ENCODE results near the gene ZCCHC2.

ZCCHC2 gene

DNA sequence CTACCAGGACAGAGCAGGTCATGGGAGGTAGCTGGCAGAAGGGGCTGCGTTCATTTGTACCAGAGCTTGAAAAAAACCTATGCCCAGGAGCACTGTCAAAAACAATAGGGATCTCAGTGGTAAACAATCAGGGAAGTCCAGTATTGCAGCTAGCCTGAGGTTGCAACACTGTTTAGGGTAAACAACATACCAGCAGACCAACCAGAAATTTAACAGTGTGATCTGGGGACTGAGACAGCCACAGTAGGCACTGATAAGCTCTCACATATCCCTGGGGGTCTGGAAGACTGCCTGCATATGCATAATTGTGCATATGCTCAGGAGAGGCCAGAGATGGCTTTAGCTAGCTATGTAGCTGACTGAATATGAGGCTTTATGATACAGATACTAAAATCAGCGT, 12.0 kb upstream of the ZCCHC2 start:
- no peak for DNase-seq (ENCODE audit: low read depth in 1 of 2, low spot score in 1 of 2)

DNA sequence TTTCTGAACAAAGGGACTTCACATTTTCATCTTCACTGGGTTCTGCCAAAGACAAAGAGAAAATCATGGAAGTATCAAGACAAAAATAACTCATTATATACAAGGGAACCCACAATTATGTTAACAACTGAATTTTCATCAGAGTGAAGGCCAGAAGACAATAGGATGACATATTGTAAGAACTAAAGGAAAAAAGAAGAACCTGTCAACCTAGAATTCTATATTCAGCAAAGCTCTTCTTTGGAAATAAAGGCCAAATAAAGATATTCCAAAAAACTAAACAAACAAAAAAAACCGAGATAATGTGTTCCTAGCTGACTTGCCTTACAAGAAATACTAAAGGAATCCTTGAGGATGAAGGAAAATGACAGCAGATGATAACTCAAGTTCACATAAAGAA, 10.3 kb upstream of the ZCCHC2 start:
- DNase-seq (ENCODE audit: low read depth in 1 of 2, low spot score in 1 of 2) = no peak

DNA sequence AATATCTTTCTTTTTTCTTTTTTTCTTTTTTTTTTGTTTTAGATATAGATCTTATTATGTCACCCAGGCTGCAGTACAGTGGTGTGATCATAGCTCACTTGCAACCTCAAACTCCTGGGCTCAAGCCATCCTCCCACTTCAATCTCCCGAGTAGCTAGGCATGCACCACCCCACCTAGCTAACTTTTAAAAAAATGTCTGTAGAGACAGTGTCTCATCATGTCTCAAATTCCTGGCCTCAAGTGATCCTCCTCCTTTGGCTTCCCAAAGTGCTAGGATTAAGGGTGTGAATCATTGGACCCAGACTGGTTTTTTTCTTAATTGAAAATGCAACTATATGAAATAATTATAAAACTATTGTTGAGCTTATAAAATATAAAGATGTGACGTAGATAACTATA, 9.8 kb upstream of the ZCCHC2 start:
- no peak for DNase-seq (ENCODE audit: low read depth in 1 of 2, low spot score in 1 of 2)

DNA sequence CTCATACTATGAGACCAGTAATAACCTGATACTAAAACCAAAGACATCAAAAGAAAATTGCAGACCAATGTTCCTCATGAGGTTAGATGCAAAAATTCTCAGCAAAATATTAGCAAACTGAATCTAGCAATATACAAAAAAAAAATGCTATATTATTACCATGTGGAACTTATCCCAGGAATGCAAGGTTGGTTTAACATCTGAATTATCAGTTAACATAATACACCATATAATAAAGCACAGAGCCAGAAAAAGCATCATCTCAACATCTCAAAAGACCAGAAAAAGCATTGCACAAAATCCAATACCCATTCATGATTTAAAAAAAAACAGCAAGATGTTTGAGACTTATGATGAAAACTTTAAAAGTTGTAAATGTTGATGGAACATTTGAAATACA, 8.3 kb upstream of the ZCCHC2 start:
- DNase-seq (ENCODE audit: low read depth in 1 of 2, low spot score in 1 of 2) = no peak

DNA sequence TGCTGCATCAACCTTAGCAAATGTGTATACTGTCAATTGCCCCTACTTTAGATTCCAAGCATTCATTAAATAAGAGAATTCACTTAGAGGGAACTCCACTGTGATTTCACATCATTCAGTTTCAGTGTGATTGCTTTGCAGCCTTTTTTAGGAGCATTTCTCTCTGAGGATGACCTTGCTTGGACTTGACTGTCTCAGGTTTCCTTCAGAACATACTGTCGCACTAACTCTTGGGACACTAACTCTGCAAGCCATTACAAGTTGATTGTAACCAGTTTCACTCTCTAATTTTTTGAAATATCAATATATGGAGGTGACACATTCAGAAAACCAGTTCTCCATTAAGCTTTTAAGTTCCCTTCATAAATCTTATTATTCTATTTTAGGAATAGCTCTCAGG, 6.6 kb upstream of the ZCCHC2 start:
- DNase-seq (ENCODE audit: low read depth in 1 of 2, low spot score in 1 of 2) = no peak

DNA sequence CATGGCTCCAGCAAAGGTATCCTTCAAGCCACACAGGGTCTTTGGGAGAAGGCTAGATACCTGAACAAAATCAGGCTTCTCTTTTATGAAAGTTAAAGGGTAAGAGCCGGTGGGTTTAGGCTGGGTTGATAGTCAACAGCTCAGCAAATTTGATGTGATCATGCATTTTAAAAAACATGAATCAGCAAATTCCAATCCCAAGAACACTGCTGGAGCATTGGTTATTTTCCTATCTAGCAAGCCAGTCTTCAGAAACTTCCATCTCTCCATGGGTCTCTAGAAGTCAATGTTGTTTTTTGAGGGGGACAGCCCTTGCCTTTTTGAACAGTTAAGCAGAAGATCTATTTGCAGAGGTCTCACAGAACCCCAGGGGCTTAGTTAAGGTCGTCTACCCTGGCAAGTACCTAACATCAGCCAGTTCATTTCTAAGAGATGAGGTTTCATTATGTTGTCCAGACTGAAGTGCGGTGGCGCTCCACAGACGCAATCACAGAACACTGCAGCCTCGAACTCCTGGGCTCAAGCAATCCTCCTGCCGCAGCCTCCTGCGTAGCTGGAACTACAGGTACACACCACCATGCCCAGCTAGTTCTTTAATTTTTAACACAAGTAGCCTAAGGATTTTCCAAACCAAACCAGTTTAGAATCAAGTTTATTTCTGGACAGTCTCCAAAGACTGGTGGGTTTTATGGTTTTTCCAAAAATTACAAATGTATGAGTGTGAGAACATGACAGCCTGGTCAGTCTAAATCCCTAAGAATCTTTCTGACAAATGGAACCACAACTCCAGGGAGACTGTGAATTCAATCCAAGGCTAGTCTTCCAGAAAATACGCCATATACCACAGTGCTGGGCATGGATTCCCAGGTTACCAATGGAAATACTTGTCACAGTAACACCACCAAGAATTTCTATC, 4.1 kb upstream of the ZCCHC2 start:
- DNase-seq (ENCODE audit: low read depth in 1 of 2, low spot score in 1 of 2) = no peak

DNA sequence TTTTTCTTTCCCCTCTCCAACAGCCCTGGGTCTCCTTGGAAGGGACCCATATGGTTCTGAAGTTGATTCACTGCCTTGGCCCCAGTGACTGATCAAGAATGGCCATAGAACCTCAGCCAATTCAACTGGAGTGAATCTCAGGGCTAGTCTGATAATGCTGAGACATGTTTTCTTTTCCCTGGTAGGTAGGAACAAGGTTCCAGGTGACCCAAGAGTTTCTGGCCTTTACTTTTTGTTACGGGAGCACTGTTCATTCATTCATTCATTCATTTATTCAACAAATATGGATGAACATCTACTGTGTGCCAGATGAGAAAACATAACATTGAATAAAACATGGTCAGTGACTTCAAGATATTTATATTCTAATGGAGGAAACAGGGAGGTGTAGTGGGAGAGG, 3.1 kb upstream of the ZCCHC2 start:
- DNase-seq (ENCODE audit: low read depth in 1 of 2, low spot score in 1 of 2) = no peak

DNA sequence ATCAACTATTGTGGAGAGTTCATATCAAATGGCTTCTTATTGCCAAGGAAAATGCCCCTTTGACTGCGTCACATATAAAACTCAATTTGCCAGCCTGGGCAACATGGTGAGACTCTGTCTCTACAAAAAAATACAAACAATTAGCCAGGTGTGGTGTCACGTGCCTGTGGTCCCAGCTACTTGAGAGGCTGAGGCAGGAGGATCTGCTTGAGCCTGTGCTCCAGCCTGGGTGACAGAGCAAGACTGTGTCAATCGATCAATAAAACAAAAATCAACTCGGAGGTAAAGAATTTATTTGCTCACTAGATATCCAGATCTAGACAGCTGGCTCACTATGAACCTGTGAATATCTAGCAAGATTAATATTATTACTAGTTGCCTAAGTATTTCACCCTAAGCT, 1.7 kb upstream of the ZCCHC2 start:
- DNase-seq (ENCODE audit: low read depth in 1 of 2, low spot score in 1 of 2) = no peak

DNA sequence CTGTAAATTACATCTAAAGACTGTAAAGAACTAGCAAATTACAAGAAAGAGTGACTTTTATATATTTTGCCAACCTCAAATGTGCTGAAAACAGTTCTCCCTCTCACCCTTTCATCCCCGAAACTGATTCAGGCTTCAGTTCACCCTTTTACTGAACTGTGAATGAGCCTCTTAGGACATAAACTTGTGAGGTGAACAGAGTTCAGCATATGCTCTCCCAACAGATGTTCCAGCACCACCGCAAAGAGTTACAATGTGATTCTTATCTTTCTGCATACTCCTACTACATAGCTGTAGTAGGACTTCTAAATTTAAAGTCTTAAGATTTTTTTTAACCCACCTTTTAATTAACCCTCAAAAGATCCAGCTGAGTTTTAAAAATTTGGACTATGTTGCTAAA, 1.2 kb upstream of the ZCCHC2 start:
- DNase-seq (ENCODE audit: low read depth in 1 of 2, low spot score in 1 of 2) = no peak

DNA sequence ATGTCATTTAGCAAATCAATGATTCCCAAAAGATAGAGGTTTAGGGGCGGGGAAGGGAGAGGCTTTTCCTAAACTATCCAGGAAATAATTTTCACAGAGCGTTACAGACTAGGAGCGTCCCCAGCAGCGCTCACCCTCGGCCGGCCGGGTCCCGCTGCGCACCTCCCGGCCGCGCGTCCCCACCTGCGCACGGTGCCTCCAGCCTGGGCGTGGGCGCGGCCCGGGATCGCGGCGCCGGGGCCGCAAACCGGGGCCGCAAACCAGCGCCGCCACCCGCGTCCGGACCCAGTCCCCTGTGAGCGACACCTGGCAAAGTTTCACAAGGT, 684 bp upstream of the ZCCHC2 start:
- DNase-seq (ENCODE audit: low read depth in 1 of 2, low spot score in 1 of 2) = no peak

DNA sequence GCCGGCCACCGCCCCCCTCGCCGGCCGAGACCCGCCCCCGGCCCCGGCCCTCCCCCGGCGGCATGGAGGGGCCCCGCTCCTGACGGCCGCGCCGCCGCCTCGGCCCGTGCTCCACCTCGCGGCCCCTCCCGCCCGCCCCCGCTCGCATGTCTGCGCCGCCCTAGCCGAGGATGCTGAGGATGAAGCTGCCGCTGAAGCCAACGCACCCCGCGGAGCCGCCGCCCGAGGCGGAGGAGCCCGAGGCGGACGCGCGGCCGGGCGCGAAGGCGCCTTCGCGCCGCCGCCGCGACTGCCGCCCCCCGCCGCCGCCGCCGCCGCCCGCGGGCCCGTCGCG, 397 bp downstream of the ZCCHC2 start:
- no peak for DNase-seq (ENCODE audit: low read depth in 1 of 2, low spot score in 1 of 2)

DNA sequence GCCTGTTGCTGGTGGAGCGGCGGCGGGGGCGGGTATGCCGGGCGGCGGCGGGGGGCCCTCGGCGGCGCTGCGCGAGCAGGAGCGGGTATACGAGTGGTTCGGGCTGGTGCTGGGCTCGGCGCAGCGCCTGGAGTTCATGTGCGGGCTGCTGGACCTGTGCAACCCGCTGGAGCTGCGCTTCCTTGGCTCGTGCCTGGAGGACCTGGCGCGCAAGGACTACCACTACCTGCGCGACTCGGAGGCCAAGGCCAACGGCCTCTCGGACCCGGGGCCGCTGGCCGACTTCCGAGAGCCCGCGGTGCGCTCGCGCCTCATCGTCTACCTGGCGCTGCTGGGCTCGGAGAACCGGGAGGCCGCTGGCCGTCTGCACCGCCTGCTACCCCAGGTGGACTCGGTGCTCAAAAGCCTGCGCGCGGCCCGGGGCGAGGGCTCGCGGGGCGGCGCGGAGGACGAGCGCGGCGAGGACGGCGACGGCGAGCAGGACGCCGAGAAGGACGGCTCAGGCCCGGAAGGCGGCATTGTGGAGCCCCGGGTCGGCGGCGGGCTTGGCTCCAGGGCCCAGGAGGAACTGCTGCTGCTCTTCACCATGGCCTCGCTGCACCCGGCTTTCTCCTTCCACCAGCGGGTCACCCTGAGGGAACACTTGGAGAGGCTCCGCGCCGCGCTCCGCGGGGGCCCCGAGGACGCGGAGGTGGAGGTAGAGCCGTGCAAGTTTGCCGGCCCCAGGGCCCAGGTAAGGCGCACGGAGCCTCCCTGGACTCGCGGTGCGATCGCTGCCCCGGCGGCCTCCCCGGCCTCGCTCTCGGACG, 1.0 kb downstream of the ZCCHC2 start:
- peak; percentile 25 to 36 for DNase-seq (ENCODE audit: low read depth in 1 of 2, low spot score in 1 of 2)

DNA sequence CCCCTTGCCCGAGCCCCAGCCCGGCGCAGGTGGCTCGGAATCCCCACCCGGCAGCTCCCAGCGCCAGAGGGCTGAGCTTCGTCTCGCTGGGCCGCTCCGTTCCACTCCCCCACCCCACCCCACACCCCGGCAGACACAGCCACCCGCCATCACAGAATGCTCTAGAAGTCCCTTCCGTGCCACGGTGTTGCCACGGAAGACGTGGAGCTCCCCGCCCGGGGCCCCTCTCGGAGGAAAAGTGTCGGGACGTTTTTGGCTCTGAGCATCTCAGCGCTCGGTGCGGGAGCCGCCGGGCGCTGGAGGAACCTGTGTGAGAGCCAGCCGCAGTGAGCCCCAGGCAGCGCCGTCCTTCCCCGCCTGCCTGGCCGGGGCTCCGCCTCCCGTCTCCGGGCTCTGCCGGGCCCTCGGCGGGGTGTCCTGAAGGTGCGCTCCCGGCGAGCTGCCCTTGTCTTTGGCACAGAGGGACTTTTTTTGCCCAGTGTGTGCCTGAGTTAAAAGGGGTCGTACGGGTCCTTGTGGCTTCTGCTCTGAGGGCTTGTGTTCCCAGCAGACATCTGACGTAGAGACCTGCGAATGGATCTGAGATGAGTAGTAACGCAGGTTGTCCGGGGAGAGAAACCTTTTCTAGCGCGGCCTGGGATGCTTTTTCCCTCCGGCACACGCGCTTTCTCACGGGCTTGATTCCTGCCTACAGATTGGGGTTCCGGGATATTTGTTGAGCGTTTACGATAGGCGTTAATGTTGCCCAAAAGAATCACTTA, 1.8 kb downstream of the ZCCHC2 start:
- DNase-seq (ENCODE audit: low read depth in 1 of 2, low spot score in 1 of 2) = peak; percentile 33 to 50

DNA sequence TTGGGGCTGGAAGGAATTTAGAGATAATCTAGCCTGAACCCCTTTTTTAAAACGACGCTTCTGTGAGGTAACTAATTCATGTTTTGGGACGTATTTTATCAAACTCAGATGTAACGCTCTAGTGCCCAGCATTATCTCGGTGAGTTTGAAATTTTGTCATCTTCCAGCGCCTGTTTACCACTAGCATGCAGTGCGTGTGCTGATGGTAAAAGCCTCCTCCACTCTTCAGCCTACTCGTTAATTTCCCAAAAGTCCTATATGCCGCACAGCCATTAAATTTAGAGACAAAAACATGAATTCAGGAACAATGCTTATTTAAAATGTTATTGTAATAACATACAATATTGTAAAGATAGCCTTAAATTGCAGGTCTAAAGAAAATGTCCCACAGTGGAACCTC, 2.8 kb downstream of the ZCCHC2 start:
- DNase-seq (ENCODE audit: low read depth in 1 of 2, low spot score in 1 of 2) = no peak

DNA sequence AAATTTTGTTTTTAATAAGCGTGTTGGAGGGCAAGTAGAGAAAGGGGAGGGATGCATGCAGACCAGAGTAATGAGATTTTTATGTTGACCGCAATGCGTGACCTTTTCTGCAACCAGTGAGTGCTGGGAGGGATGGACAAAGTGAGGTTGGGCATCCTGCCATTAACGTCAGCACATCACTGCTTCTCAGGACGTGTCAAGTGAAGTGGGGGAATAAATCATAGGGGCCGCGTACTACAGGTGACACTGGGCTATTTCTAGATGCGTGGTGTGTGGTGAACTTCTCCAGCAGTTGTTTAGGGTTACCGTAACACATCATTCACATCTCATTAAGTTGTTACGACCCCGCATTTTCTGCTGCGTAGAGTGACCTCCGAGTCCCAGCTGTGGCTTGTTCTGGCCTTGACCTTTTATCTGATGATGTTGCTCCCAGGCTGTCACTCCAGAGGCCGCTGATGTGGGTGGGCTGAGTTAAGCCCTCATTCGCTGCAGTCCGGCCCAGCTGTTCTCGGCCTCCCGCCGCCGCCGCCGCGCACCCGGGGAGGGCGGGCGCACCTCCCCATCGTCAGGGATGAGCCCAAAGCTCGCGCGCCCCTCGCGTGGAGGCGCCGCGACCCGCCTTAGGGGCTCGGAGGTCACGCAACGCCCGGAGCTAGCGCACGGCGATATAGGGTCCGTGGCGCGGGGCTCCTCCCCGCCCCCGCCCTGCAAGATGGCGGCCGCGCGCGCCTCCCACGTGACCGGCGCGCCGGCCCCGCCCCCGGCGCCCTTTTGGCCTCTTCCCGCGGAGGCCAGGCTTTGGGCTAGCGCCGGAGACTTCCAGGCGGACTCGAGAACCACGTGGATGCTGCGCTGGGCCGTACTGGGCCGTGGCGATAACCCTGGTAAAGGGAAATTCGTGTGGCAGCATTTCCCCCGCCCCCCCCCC, 3.5 kb downstream of the ZCCHC2 start:
- DNase-seq (ENCODE audit: low read depth in 1 of 2, low spot score in 1 of 2) = peak; percentile 23 to 62

DNA sequence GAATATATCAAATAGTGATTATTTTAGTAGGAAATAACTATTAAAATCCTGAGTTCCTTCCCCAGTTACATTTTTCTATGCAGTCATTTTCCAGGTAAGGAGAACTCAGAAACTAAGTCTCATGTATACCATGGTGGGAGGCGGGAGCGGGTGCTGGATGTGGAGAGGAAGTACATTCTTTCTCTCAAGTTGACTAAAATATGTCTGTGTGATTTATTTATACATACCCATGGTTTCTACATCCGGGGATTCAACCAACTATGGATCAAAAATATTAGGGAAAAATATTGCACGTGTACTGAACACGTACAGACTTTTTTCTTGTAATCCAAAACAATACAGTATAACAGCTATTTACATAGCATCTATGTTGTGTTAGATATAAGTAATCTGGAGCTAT, 6.8 kb downstream of the ZCCHC2 start:
- DNase-seq (ENCODE audit: low read depth in 1 of 2, low spot score in 1 of 2) = no peak

DNA sequence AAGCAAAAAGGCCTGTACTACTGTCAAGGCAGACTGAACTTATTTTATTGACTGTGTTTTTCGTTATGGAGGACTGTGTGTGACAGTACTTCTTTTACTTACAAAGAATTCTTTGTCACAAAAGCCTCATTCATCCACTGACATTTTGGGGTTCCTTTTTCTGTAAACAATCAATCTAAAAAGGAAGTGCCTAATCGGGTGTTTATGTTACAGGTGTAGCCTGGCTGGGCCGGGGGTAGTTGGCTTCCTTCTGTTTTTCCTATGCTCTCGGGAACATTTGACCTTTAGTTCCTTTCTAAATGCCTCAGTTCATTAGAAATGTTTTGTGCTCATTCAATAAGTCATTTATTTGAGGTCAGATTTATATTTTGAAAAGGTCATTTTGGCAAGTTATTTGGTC, 8.3 kb downstream of the ZCCHC2 start:
- no peak for DNase-seq (ENCODE audit: low read depth in 1 of 2, low spot score in 1 of 2)

DNA sequence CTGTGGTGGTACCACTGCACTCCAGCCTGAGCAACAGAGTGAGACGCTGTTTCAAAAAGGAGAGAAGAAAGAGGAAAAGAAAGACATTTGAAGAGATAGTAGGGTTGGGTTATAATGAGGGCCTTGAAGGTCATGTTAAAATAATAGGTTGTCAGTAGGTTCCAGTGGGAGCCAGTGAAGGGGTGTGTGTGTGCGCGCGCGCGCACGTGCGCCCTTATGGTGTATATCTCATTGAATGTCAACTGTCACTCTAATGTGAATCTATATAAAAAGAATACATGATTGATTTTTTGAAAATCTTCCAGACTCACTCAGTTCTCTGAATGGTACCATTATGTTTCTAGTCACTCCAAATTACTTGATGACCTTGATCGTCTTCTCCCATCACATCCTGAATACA, 9.1 kb downstream of the ZCCHC2 start:
- DNase-seq (ENCODE audit: low read depth in 1 of 2, low spot score in 1 of 2) = no peak

DNA sequence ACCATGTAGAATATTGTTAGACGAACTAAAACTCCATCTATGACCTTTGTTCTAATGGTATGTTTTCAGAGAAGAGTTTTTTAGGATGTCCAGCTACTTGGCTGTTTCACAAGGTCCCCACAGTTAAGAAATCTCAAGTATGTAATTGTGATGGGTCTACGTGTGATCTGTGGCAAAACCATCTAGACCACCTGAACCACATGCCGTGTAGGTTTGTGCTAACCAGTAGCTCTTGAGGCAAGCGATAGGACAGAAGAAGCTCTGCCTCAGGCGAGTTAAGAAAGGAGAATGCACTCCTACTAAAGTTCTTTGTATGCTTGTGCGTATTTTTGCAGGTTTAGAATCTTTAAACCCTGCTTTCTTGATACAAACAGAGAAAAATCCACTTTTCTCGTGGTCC, 13.2 kb downstream of the ZCCHC2 start:
- no peak for DNase-seq (ENCODE audit: low read depth in 1 of 2, low spot score in 1 of 2)

DNA sequence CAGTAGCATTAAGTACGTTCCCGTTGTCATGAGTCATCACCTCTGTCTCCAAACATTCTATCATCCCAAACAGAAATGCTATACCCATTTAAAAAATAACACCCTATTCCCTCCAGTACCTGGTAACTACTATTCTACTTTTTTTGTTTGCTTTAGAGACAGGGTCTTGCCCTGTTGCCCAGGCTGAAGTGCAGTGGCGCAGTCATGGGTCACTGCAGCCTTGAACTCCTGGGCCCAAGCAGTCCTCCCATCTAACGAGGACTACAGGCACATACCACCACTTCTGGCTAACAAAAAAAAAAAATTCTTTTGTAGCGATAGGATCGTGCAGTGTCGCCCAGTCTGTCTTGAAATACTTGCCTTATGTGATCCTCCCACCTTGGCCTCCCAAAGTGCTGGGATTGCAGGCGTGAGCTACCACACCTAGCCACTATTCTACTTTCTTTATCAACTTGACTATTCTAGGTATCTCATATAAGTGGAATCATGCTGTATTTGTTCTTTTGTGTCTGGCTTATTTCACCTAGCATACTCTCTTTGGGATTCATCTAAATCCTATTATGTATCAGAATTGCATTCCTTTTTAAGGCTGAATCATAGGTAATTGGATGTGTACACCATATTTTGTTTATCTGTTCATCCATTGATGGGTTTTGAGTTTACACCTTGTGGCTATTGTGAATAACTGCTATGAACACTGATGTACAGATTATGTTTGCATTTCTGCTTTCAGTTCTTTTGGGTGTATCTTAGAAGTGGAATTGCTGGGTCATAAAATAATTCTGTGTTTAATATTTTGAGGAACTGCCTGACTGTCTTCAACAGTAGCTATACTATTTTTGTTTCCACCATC, 14.4 kb downstream of the ZCCHC2 start:
- no peak for DNase-seq (ENCODE audit: low read depth in 1 of 2, low spot score in 1 of 2)
